ENCODE results near the gene SV2B.
A peak's percentile ranks its signal among the peaks of the same experiment; 100 is the strongest.

SV2B gene

DNA sequence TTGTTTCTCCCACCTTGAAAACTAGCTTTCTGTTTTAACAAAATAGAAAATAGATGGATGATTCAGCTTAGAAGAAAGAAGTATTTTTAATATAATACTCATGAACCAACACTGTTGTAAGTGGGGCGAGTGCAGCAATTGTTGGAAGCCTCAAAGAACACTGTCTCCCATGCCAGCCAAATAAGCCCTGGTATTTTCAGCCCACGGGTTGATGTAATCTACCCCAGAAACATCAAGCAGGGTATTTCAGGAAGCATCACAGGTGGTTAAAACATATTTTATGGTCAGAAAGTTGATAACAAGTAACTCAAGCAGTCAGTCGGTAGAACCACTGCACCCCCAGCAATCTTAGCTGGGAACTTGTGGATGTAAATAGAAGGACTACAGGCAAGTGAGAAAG is 115.9 kb downstream of the SV2B start:
- no peak for TF ChIP-seq CTCF (IDR thresholded peaks at IDR 0.05)
- no peak for TF ChIP-seq ZFX (IDR thresholded peaks at IDR 0.05; ENCODE audit: borderline replicate concordance)
- H3K27ac ChIP-seq: no peak overlapping the region

GRCh38 chr15:91219206-91219605 is 119.1 kb downstream of the SV2B start:
- TF ChIP-seq ZFX (IDR thresholded peaks at IDR 0.05; ENCODE audit: borderline replicate concordance) (no peak), CTCF (IDR thresholded peaks at IDR 0.05) (no peak)
- H3K27ac ChIP-seq: no peak overlapping the region

- no peak for TF ChIP-seq CTCF (IDR thresholded peaks at IDR 0.05)
- TF ChIP-seq ZFX (IDR thresholded peaks at IDR 0.05; ENCODE audit: borderline replicate concordance): no peak
- no peak overlapping the region for H3K27ac ChIP-seq
Measured at GRCh38 chr15:91222052-91222451, 122.0 kb downstream of the SV2B start.

DNA sequence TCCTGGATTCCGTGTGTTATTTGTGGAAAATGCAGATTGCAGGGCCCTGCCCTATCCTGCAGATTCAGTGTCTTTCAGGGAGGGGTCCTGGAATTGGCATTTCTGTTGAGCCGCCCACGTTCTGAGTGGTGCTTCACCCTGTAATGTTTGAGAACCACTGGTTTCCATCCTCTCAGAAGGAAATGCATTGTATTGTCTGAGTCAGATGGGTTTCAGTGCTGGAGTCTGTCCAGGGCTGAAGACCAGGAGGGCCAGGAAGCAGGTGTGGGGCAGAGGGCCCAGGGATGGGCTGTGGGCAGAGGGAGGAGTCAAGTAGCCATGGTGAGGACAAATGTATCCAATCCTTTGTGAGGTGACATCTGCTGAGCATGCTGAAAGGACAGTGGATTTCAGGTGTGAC is 123.8 kb downstream of the SV2B start:
- H3K27ac ChIP-seq: no peak overlapping the region
- TF ChIP-seq CTCF (IDR thresholded peaks at IDR 0.05) (no peak), ZFX (IDR thresholded peaks at IDR 0.05; ENCODE audit: borderline replicate concordance) (no peak)

GRCh38 chr15:91224755-91225380 is 124.8 kb downstream of the SV2B start:
- H3K27ac ChIP-seq: no peak overlapping the region
- TF ChIP-seq CTCF (IDR thresholded peaks at IDR 0.05): peak; percentile 82
- no peak for TF ChIP-seq ZFX (IDR thresholded peaks at IDR 0.05; ENCODE audit: borderline replicate concordance)

- no peak overlapping the region for H3K27ac ChIP-seq
- TF ChIP-seq ZFX (IDR thresholded peaks at IDR 0.05; ENCODE audit: borderline replicate concordance): no peak
- no peak for TF ChIP-seq CTCF (IDR thresholded peaks at IDR 0.05)
Measured at GRCh38 chr15:91225741-91226140, 125.7 kb downstream of the SV2B start.

- TF ChIP-seq CTCF (IDR thresholded peaks at IDR 0.05) (no peak), ZFX (IDR thresholded peaks at IDR 0.05; ENCODE audit: borderline replicate concordance) (no peak)
Measured at GRCh38 chr15:91227117-91227516, 127.1 kb downstream of the SV2B start.

More at GRCh38 chr15:91227117-91227516, 127.1 kb downstream of the SV2B start:
- H3K27ac ChIP-seq: no peak overlapping the region

All from 22Rv1 (cell line).